K562 (cell line): ENCODE results near the gene AGBL1. TPM values are rescaled to one million over a fixed set of nuclear protein-coding genes. Genes with fewer than 3 reads are reported as not detected.
A peak's percentile ranks its signal among the peaks of the same experiment; 100 is the strongest.

ENCODE experiments used
- ATAC-seq: fragments of 200-7000 bp; cut with Tn5 transposase; 3 replicates; pipeline ENCODE4 v1.9.1; 2020; ENCODE audit warnings: moderate library complexity
- BruUV-seq: library from RNA; stranded (reverse); fragments of 400-500 nt; replicated peaks from 2 replicates; lab custom pipeline; 2021; lab: Mats Ljungman, UMichigan
- CTCF ChIA-PET: fragments of 300-600 bp; formaldehyde crosslinking; extraction: SDS; loops from one replicate; lab custom pipeline; 2021; ENCODE audit warnings: low intra/inter-chr PET ratio; lab: Yijun Ruan, JAX
- POLR2A ChIA-PET: fragments of 300-600, 350-650 bp; sonication (Branson Sonifier 250); formaldehyde crosslinking; extraction: SDS; loops from one replicate; lab custom pipeline; 2021; ENCODE audit warnings: antibody characterized with exemption, inconsistent platforms; lab: Yijun Ruan, JAX
- DNase-seq, 4 experiments: peaks; one replicate each; pipeline versions ENCODE4 v3.0.0 to v3.0.0-alpha.2; 2011 to 2018; ENCODE audit warnings: low spot score in 3 of 4, mixed read lengths in 3 of 4; ENCODE audit errors: extremely low read depth in 1 of 4
- FAIRE-seq: peaks from 2 replicates; lab custom pipeline; 2011; peaks lifted over from hg19 to GRCh38; lab: Jason Lieb, UNC
- H2AFZ ChIP-seq: 2 replicates; pipeline ENCODE4 v1.6.0; 2011; ENCODE audit warnings: low read depth, low read length, control low read depth, inconsistent platforms
- H3K27ac ChIP-seq: fragments of 200-600 bp; 3 replicates; pipeline ENCODE4 v1.8.0; 2011; ENCODE audit warnings: low read depth, mild to moderate bottlenecking, control low read depth, inconsistent platforms, low read length, moderate library complexity, mixed read lengths; ENCODE audit errors: extremely low read depth
- H3K27me3 ChIP-seq, 2 experiments: fragments of 300-600 bp in 1 of 2; 2 replicates in 1 of 2; 3 replicates in 1 of 2; pipeline versions ENCODE4 v1.6.0 to v1.8.0; 2011; ENCODE audit warnings: inconsistent platforms in 2 of 2, low read length in 2 of 2, mild to moderate bottlenecking in 1 of 2, mixed read lengths in 1 of 2, moderate library complexity in 1 of 2; ENCODE audit not compliant: control insufficient read depth in 2 of 2, insufficient read depth in 2 of 2
- H3K36me3 ChIP-seq: fragments of 300-600 bp; 3 replicates; pipeline ENCODE4 v1.8.0; 2011; ENCODE audit warnings: mild to moderate bottlenecking, low read length, inconsistent platforms; ENCODE audit not compliant: control insufficient read depth, insufficient read depth
- H3K4me1 ChIP-seq, 2 experiments: fragments of 200-600 bp in 1 of 2; replicated peaks in 1 of 2; 2 replicates in 1 of 2; 3 replicates in 1 of 2; pipeline versions ENCODE4 v1.5.1 to v1.8.0; 2011; ENCODE audit warnings: inconsistent platforms in 2 of 2, low read length in 2 of 2, mild to moderate bottlenecking in 1 of 2, mixed read lengths in 1 of 2, moderate library complexity in 1 of 2; ENCODE audit not compliant: control insufficient read depth in 2 of 2, insufficient read depth in 2 of 2
- H3K4me2 ChIP-seq: 2 replicates; pipeline ENCODE4 v1.6.1; 2011; ENCODE audit warnings: low read length, control low read depth, inconsistent platforms, mixed read lengths; ENCODE audit not compliant: insufficient read depth
- H3K4me3 ChIP-seq: fragments of 200-600 bp; sonication (generic), shearing (Covaris generic); 2 replicates; pipeline ENCODE4 v1.5.1; 2016; ENCODE audit warnings: control low read depth, inconsistent platforms
- H3K79me2 ChIP-seq: fragments of 200-600 bp; 3 replicates; pipeline ENCODE4 v1.8.0; 2011; ENCODE audit warnings: low read length, inconsistent platforms; ENCODE audit not compliant: control insufficient read depth, insufficient read depth
- H3K9ac ChIP-seq, 2 experiments: 2 replicates each; pipeline versions ENCODE4 v1.6.0 to v1.6.1; 2011; ENCODE audit warnings: low read depth in 2 of 2, low read length in 2 of 2, control low read depth in 1 of 2, inconsistent platforms in 1 of 2, mild to moderate bottlenecking in 1 of 2, mixed read lengths in 1 of 2; ENCODE audit not compliant: insufficient read depth in 1 of 2
- H3K9me1 ChIP-seq: one replicate; pipeline ENCODE4 v1.6.0; 2011; ENCODE audit warnings: inconsistent platforms, mild to moderate bottlenecking, low read length, moderate library complexity; ENCODE audit not compliant: control insufficient read depth, insufficient read depth
- H3K9me3 ChIP-seq: replicated peaks from 2 replicates; pipeline ENCODE4 v1.5.1; 2011; ENCODE audit warnings: low read depth, low read length, inconsistent platforms; ENCODE audit not compliant: control insufficient read depth, insufficient read depth
- H4K20me1 ChIP-seq: replicated peaks from 2 replicates; pipeline ENCODE4 v1.6.1; 2011; ENCODE audit warnings: low read length, inconsistent platforms, mixed read lengths; ENCODE audit not compliant: control insufficient read depth, insufficient read depth
- COPS2 ChIP-seq: fragments of 450-650 bp; conservative IDR thresholded peaks from 2 replicates; pipeline ENCODE4 v1.6.1; 2016; ENCODE audit warnings: mild to moderate bottlenecking, moderate library complexity
- MAFG ChIP-seq: fragments of 450-650 bp; conservative IDR thresholded peaks from 2 replicates; pipeline ENCODE4 v1.6.1; 2016; ENCODE audit warnings: missing genetic modification characterization, missing compliant biosample characterization
- MCM3 ChIP-seq: fragments of 450-650 bp; IDR thresholded peaks from 2 replicates; pipeline ENCODE4 v1.6.1; 2016
- RBM14 ChIP-seq: fragments of 200-400 bp; formaldehyde crosslinking; IDR thresholded peaks from 2 replicates; pipeline ENCODE4 v1.6.1; 2018; ENCODE audit warnings: low read depth, mild to moderate bottlenecking, low read length, moderate library complexity, borderline replicate concordance; ENCODE audit not compliant: insufficient read depth
- SIN3A ChIP-seq, 2 experiments: fragments of 150-350 bp in 1 of 2; IDR thresholded peaks; 2 replicates each; pipeline ENCODE4 v1.6.1; 2011 to 2016; ENCODE audit warnings: borderline replicate concordance in 2 of 2, low read depth in 2 of 2, low read length in 2 of 2, mild to moderate bottlenecking in 2 of 2, moderate library complexity in 2 of 2; ENCODE audit not compliant: control insufficient read depth in 1 of 2
- SMAD1 ChIP-seq: fragments of 150-350 bp; IDR thresholded peaks from 2 replicates; pipeline ENCODE4 v1.6.1; 2014; ENCODE audit warnings: low read length, low read depth; ENCODE audit not compliant: partially characterized antibody
- SMARCA4 ChIP-seq: fragments of 450-650 bp; IDR thresholded peaks from 2 replicates; pipeline ENCODE4 v1.6.1; 2016
- SRSF9 ChIP-seq: fragments of 200-400 bp; formaldehyde crosslinking; IDR thresholded peaks from 2 replicates; pipeline ENCODE4 v1.6.1; 2017; ENCODE audit warnings: low read depth, low read length, borderline replicate concordance
- STAG1 ChIP-seq: sonication (generic); formaldehyde crosslinking; IDR thresholded peaks from 2 replicates; pipeline ENCODE4 v1.5.0; 2020; ENCODE audit warnings: missing genetic modification reagents, borderline replicate concordance
- ZBTB8A ChIP-seq: fragments of 450-650 bp; IDR thresholded peaks from 2 replicates; pipeline ENCODE4 v1.6.1; 2018; ENCODE audit warnings: mild to moderate bottlenecking, moderate library complexity; ENCODE audit not compliant: partially characterized antibody
- ZNF277 ChIP-seq: fragments of 250-450 bp; sonication (Bioruptor Pico); IDR thresholded peaks from 2 replicates; pipeline ENCODE4 v1.8.0; 2022; ENCODE audit warnings: inconsistent platforms, mild to moderate bottlenecking, moderate library complexity, borderline replicate concordance
- ZNF316 ChIP-seq: fragments of 450-650 bp; IDR thresholded peaks from 2 replicates; pipeline ENCODE4 v1.6.1; 2016
- ZNF740 ChIP-seq, 3 experiments: fragments of 200-800 bp in 1 of 3; sonication (Bioruptor generic) in 1 of 3; sonication (generic) in 1 of 3; formaldehyde crosslinking in 1 of 3; IDR thresholded peaks; 2 replicates each; pipeline versions ENCODE4 v1.6.1 to v1.8.0; 2016 to 2022; ENCODE audit warnings: mild to moderate bottlenecking in 2 of 3, missing compliant biosample characterization in 2 of 3, missing genetic modification characterization in 2 of 3, missing genetic modification reagents in 1 of 3
- WGBS: fragments of 100-300 bp; shearing (Covaris generic); methylation state at CpG from one replicate; pipeline ENCODE4 v1.1.6; 2016; ENCODE audit warnings: low coverage, mixed read lengths; ENCODE audit not compliant: insufficient coverage; ENCODE audit errors: missing lambda C conversion rate; 5-methylcytosine and 5-hydroxymethylcytosine counted together
- in situ Hi-C: fragments of 300-500 bp; cut with MboI; formaldehyde crosslinking; loops from 4 replicates; pipeline ENCODE4 v1.15.0; 2018; ENCODE audit warnings: inconsistent platforms, mixed read lengths
- intact Hi-C: fragments of 100-400 bp; cut with micrococcal nuclease; formaldehyde crosslinking; loops from 2 replicates; pipeline ENCODE4 v1.14.2; 2022
- polyA plus RNA-seq, 8 experiments: library from polyadenylated mRNA; depleted of rRNA in 4 of 8; stranded (reverse) in 5 of 8; unstranded in 3 of 8; fragments of >200 nt; fragmentation: Nextera tagmentation in 2 of 8; fragmentation: Illumina TruSeq in 1 of 8; extraction: Ambion mirVana in 2 of 8; extraction: Trizol in 1 of 8; gene quantifications; 2 replicates each; pipeline versions ENCODE4 v1.2.1 to v1.2.3, GENCODE V29; 2011 to 2014; ENCODE audit warnings: inconsistent platforms in 1 of 8, missing spikeins in 1 of 8
- total RNA-seq, 7 experiments: library from RNA; depleted of rRNA in 6 of 7; stranded (reverse); fragments of >200 nt in 6 of 7; fragmentation: Illumina TruSeq in 2 of 7; extraction: Trizol in 2 of 7; gene quantifications; 2 replicates each; pipeline versions ENCODE4 v1.2.1 to v1.2.3, GENCODE V29; 2011 to 2021; ENCODE audit warnings: low replicate concordance in 1 of 7

The AGBL1 gene
- total and polyA plus RNA-seq, 9 of the 15 experiments (the other 6 are each of a cell fraction or from before 2014, with no cell fraction given): not detected

- no peaks in the 10 kb centered on the region for H3K9me3 ChIP-seq
- H3K9ac ChIP-seq: no peak overlapping the region
- POLR2A ChIA-PET: no interaction called here
- no peak for TF ChIP-seq COPS2
- peak; percentile 33; the same call in 1 of the 2 replicates for TF ChIP-seq ZNF316
- TF ChIP-seq ZNF740 (CRISPR knock-in tag; IDR thresholded peaks at IDR 0.05): no peak
- no peak for TF ChIP-seq ZNF740 (tag; IDR thresholded peaks at IDR 0.05)
- H3K36me3 ChIP-seq: no peaks in the 10 kb centered on the region
- no peak overlapping the region for H2AFZ ChIP-seq
- BruUV-seq: no TSS peak
- CTCF ChIA-PET: no interaction called here
- WGBS: 0% methylated on average over 2 of the region's 2 CpGs
- no peak for ATAC-seq
- no peaks in the 10 kb centered on the region for H3K4me1 ChIP-seq
- H3K79me2 ChIP-seq: no peaks in the 10 kb centered on the region
- H3K9me1 ChIP-seq: no peaks in the 10 kb centered on the region
- no peak for FAIRE-seq
- no peak for DNase-seq
- H3K27me3 ChIP-seq: no peaks in the 10 kb centered on the region
- intact Hi-C loops: no loop called here
- in situ Hi-C loops: no loop called here
- H3K27ac ChIP-seq: no peak overlapping the region
- no peak overlapping the region for H3K4me3 ChIP-seq
- H4K20me1 ChIP-seq: no peaks in the 10 kb centered on the region
- H3K4me2 ChIP-seq: no peak overlapping the region
These were observed 217.1 kb downstream of the AGBL1 start for GRCh38 chr15:86296769-86297168.

GRCh38 chr15:86300390-86301125, 220.9 kb downstream of the AGBL1 start:
- Histone ChIP-seq H3K36me3 (no peaks in the 10 kb centered on the region), H3K9me3 (no peaks in the 10 kb centered on the region), H3K4me3 (no peak overlapping the region), H3K4me1 (no peaks in the 10 kb centered on the region), H4K20me1 (no peaks in the 10 kb centered on the region), H2AFZ (no peak overlapping the region), H3K9me1 (no peaks in the 10 kb centered on the region), H3K27ac (no peak overlapping the region), H3K9ac (no peak overlapping the region), H3K79me2 (no peaks in the 10 kb centered on the region), H3K4me2 (no peak overlapping the region), H3K27me3 (no peaks in the 10 kb centered on the region)
- 0% methylated on average over 4 of the region's 4 CpGs for WGBS
- in situ Hi-C loops: no loop called here
- BruUV-seq: no TSS peak
- FAIRE-seq: no peak
- ChIA-PET CTCF (no interaction called here), POLR2A (no interaction called here)
- no peak for DNase-seq
- no peak for TF ChIP-seq ZNF277 (CRISPR knock-in tag)
- TF ChIP-seq MCM3: no peak
- TF ChIP-seq SMARCA4: no peak
- no peak for TF ChIP-seq SRSF9
- TF ChIP-seq ZBTB8A: no peak
- no peak for TF ChIP-seq STAG1 (CRISPR knock-in tag)
- no peak for TF ChIP-seq RBM14
- TF ChIP-seq MAFG (tag): no peak
- no peak for TF ChIP-seq SIN3A (IDR thresholded peaks at IDR 0.05; ENCODE audit: borderline replicate concordance in 2 of 2, control insufficient read depth in 1 of 2, low read depth in 2 of 2, low read length in 2 of 2)
- TF ChIP-seq SMAD1: no peak
- intact Hi-C loops: no loop called here
- no peak for ATAC-seq
